CD4-positive, CD25-positive, alpha-beta regulatory T cell (primary cell): ENCODE results near the gene OR2T8. TPM values are rescaled to one million over a fixed set of nuclear protein-coding genes. Genes with fewer than 3 reads are reported as not detected.

Experiments
- ATAC-seq, 2 donors: fragments of 150-1000 bp; cut with Tn5 transposase; one replicate each; pipeline ENCODE4 v1.10.0; 2021; ENCODE audit warnings: low read depth in 2 of 2, moderate number of reproducible peaks in 2 of 2, moderate library complexity in 1 of 2
- DNase-seq, 3 donors: peaks; one replicate each; pipeline versions ENCODE4 v3.0.0 to v3.0.0-alpha.2; 2012 to 2022; ENCODE audit warnings: mixed read lengths in 1 of 3
- H3K27ac ChIP-seq: one replicate; pipeline ENCODE4 v1.7.0; 2013; ENCODE audit warnings: mild to moderate bottlenecking, low read length; ENCODE audit not compliant: insufficient read depth, poor library complexity, severe bottlenecking
- H3K27me3 ChIP-seq: one replicate; pipeline ENCODE4 v1.7.0; 2013; ENCODE audit warnings: low read length; ENCODE audit not compliant: control insufficient read depth, insufficient read depth
- H3K36me3 ChIP-seq: one replicate; pipeline ENCODE4 v1.7.0; 2013; ENCODE audit warnings: mild to moderate bottlenecking, low read length, moderate library complexity; ENCODE audit not compliant: control insufficient read depth, insufficient read depth
- H3K4me1 ChIP-seq: 2 replicates; pipeline ENCODE4 v1.7.0; 2013; ENCODE audit warnings: mild to moderate bottlenecking, low read length; ENCODE audit not compliant: insufficient read depth, control insufficient read depth, poor library complexity, severe bottlenecking
- H3K4me3 ChIP-seq: one replicate; pipeline ENCODE4 v1.7.0; 2013; ENCODE audit warnings: low read depth, mild to moderate bottlenecking, low read length, moderate library complexity
- H3K9me3 ChIP-seq, 2 experiments: 1 replicate in 1 of 2; 2 replicates in 1 of 2; pipeline ENCODE4 v1.7.0; 2013; ENCODE audit warnings: low read length in 2 of 2, mild to moderate bottlenecking in 1 of 2, moderate library complexity in 1 of 2; ENCODE audit not compliant: control insufficient read depth in 2 of 2
- H3K27ac Mint-ChIP-seq, 3 donors: one replicate each; pipeline ENCODE4 v1.8.0; 2020 to 2022; ENCODE audit warnings: mild to moderate bottlenecking in 3 of 3, mixed read lengths in 3 of 3, moderate library complexity in 2 of 3
- H3K27me3 Mint-ChIP-seq: one replicate; pipeline ENCODE4 v1.8.0; 2022; ENCODE audit warnings: mild to moderate bottlenecking, mixed read lengths
- H3K36me3 Mint-ChIP-seq: one replicate; pipeline ENCODE4 v1.8.0; 2020; ENCODE audit warnings: mixed read lengths
- H3K4me1 Mint-ChIP-seq, 4 donors: one replicate each; pipeline ENCODE4 v1.8.0; 2020 to 2022; ENCODE audit warnings: mixed read lengths in 4 of 4, mild to moderate bottlenecking in 1 of 4
- H3K4me3 Mint-ChIP-seq, 4 donors: one replicate each; pipeline ENCODE4 v1.8.0; 2020 to 2022; ENCODE audit warnings: mild to moderate bottlenecking in 4 of 4, mixed read lengths in 4 of 4, moderate library complexity in 3 of 4
- H3K9me3 Mint-ChIP-seq, 7 donors: one replicate each; pipeline ENCODE4 v1.8.0; 2020 to 2022; ENCODE audit warnings: mixed read lengths in 7 of 7, mild to moderate bottlenecking in 3 of 7, moderate library complexity in 2 of 7
- polyA plus RNA-seq, 4 donors: library from polyadenylated mRNA; unstranded; fragments of 300-500 nt; fragmentation: Illumina TruSeq; gene quantifications; one replicate each; pipeline ENCODE4 v1.2.3, GENCODE V29; 2021
- total RNA-seq: library from RNA; stranded (reverse); gene quantifications from one replicate; pipeline ENCODE4 v1.2.3, GENCODE V29; 2022

Gene OR2T8
- total and polyA plus RNA-seq, 5 donors from 2014 or later, result not detected

GRCh38 chr1:247905910-247906503 is 14.0 kb upstream of the OR2T8 start:
- Histone ChIP-seq H3K4me1 (no peaks in the 10 kb centered on the region), H3K9me3 (peaks cover 0 to 3% of the 10 kb centered on the region in 2 experiments), H3K36me3 (no peaks in the 10 kb centered on the region), H3K27me3 (no peaks in the 10 kb centered on the region), H3K27ac (no peak overlapping the region), H3K4me3 (peak overlapping the region; percentile 84)
- peak overlapping the region; percentile 78 to 92 (median 86) for H3K27ac Mint-ChIP-seq
- H3K27me3 Mint-ChIP-seq, result no peaks in the 10 kb centered on the region
- ATAC-seq, result no peak
- no peak for DNase-seq
- peaks cover 2 to 15% (median 5%) of the 10 kb centered on the region in 7 donors for H3K9me3 Mint-ChIP-seq
- peaks cover 4 to 26% (median 7%) of the 10 kb centered on the region in 4 donors for H3K4me1 Mint-ChIP-seq
- H3K4me3 Mint-ChIP-seq, result peak overlapping the region; percentile 45 to 89 (median 76)
- H3K36me3 Mint-ChIP-seq, result no peaks in the 10 kb centered on the region

- peak overlapping the region; percentile 84 for H3K4me3 ChIP-seq
- Mint-ChIP-seq H3K9me3 (peaks cover 2 to 15% (median 5%) of the 10 kb centered on the region in 7 donors), H3K4me1 (peaks cover 4 to 26% (median 7%) of the 10 kb centered on the region in 4 donors), H3K27ac (peak overlapping the region; percentile 78 to 92 (median 86)), H3K36me3 (no peaks in the 10 kb centered on the region), H3K4me3 (peak overlapping the region; percentile 45 to 89 (median 76)), H3K27me3 (no peaks in the 10 kb centered on the region)
- no peak overlapping the region for H3K27ac ChIP-seq
- H3K9me3 ChIP-seq, result peaks cover 0 to 3% of the 10 kb centered on the region in 2 experiments
- ATAC-seq, result peak in 1 of 2 donors; percentile 43
- no peaks in the 10 kb centered on the region for H3K27me3 ChIP-seq
- H3K36me3 ChIP-seq, result no peaks in the 10 kb centered on the region
- H3K4me1 ChIP-seq, result no peaks in the 10 kb centered on the region
- DNase-seq, result peak in 1 of 3 donors; percentile 35
Observed at GRCh38 chr1:247906504-247907047, 13.5 kb upstream of the OR2T8 start.

DNA sequence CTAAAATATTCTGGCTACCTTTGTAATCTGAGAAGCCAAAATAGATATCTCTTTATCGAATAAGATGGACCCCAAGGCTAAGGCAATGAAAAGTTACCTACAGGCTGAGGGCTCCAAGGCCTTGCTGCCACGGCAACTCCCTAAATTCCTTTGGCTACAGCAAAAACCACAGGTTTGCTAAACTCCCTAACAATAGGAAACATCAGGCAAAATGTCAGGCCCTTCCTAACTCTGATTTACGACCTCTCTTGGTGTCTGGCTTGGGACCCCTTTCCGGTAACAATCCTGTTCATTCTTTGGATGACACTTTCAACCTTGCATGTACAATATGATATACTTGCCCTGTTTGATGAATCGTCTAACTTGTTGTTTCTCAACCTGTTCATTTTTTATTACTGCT is 11.3 kb upstream of the OR2T8 start:
- Histone ChIP-seq H3K4me1 (no peaks in the 10 kb centered on the region), H3K27me3 (no peaks in the 10 kb centered on the region), H3K27ac (no peak overlapping the region), H3K4me3 (no peak overlapping the region), H3K36me3 (no peaks in the 10 kb centered on the region), H3K9me3 (peaks cover 0 to 3% of the 10 kb centered on the region in 2 experiments)
- Mint-ChIP-seq H3K27me3 (no peaks in the 10 kb centered on the region), H3K4me3 (no peak overlapping the region), H3K36me3 (no peaks in the 10 kb centered on the region), H3K9me3 (peaks cover 0 to 11% (median 2%) of the 10 kb centered on the region in 7 donors), H3K4me1 (peaks cover 4 to 26% (median 7%) of the 10 kb centered on the region in 4 donors), H3K27ac (no peak overlapping the region)
- no peak for ATAC-seq
- no peak for DNase-seq

- Mint-ChIP-seq H3K27ac (no peak overlapping the region), H3K27me3 (peaks cover 4% of the 10 kb centered on the region), H3K9me3 (peaks cover 0 to 2% (median 0%) of the 10 kb centered on the region in 7 donors), H3K4me1 (no peaks in the 10 kb centered on the region), H3K4me3 (no peak overlapping the region), H3K36me3 (no peaks in the 10 kb centered on the region)
- DNase-seq (no peak), ATAC-seq (no peak)
- no peak overlapping the region for H3K27ac ChIP-seq
- no peaks in the 10 kb centered on the region for H3K4me1 ChIP-seq
- H3K9me3 ChIP-seq, result no peaks in the 10 kb centered on the region
- no peaks in the 10 kb centered on the region for H3K36me3 ChIP-seq
- no peaks in the 10 kb centered on the region for H3K27me3 ChIP-seq
- no peak overlapping the region for H3K4me3 ChIP-seq
Observed at GRCh38 chr1:247913786-247914185, 6.3 kb upstream of the OR2T8 start.

DNA sequence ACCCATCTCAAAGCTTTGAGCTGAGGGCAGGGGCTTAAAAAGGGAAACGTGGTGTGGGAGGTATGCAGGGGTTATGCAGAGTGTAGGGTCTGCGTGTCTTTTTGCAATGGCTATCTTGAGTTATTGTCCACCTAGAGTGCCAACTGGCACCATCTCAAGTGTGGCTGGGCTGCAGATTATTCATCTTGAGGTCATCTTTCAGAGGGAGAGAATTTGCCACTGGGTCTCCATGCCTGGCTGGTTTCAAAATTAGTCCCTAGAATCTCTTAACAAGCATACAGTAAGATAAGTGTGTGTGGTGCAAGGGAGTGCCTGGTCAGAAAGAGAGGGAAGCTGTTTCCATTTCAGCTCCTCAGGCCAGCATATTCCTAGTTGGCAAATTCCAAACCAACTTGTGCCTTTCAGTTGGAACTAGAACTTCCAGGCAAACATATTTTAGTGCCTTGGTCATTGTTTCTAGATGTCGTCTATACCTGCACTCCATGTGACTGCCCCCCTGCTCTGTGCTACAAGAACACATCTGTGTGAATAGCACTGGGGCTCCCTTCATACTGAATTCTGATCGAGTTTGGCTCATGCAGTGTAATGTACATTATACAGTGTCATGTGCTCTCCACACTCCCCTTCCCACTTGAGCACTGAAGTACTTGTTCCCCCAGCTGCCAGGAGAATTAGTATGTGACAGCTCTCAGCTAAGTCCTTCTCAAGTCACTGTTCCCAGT is 5.0 kb upstream of the OR2T8 start:
- Mint-ChIP-seq H3K36me3 (no peaks in the 10 kb centered on the region), H3K27me3 (peaks cover 4% of the 10 kb centered on the region), H3K4me1 (no peaks in the 10 kb centered on the region), H3K4me3 (no peak overlapping the region), H3K27ac (no peak overlapping the region), H3K9me3 (peaks cover 0 to 2% (median 0%) of the 10 kb centered on the region in 7 donors)
- ATAC-seq, result no peak
- no peaks in the 10 kb centered on the region for H3K27me3 ChIP-seq
- no peaks in the 10 kb centered on the region for H3K9me3 ChIP-seq
- DNase-seq, result no peak
- no peak overlapping the region for H3K27ac ChIP-seq
- no peaks in the 10 kb centered on the region for H3K36me3 ChIP-seq
- H3K4me3 ChIP-seq, result no peak overlapping the region
- no peaks in the 10 kb centered on the region for H3K4me1 ChIP-seq

DNA sequence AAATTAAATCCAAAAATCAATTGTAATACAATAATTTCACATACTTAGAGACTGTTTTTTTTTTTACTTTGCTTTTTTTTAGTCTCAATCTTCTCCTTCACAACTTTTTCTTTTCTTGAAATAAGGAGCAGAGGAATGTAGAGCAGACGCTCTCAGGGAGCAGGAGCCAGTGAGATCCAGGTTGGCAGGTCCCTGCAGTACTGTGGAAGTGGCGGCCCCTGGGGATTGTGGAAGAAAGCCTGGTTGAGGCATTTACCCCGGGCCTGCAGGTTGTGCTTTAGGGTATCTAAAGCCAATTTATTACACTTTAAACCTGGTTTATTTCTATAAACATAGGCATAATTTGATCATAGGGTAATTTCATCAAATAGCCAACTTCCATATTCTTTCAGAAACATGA is 3.9 kb downstream of the OR2T8 start:
- Histone ChIP-seq H3K9me3 (no peaks in the 10 kb centered on the region), H3K4me3 (no peak overlapping the region), H3K27ac (no peak overlapping the region), H3K27me3 (no peaks in the 10 kb centered on the region), H3K36me3 (no peaks in the 10 kb centered on the region), H3K4me1 (no peaks in the 10 kb centered on the region)
- DNase-seq, result no peak
- Mint-ChIP-seq H3K27ac (no peak overlapping the region), H3K4me1 (no peaks in the 10 kb centered on the region), H3K4me3 (no peak overlapping the region), H3K9me3 (peaks cover 0 to 4% (median 0%) of the 10 kb centered on the region in 7 donors), H3K36me3 (no peaks in the 10 kb centered on the region), H3K27me3 (no peaks in the 10 kb centered on the region)
- ATAC-seq, result no peak

GRCh38 chr1:247924868-247925267 is 4.8 kb downstream of the OR2T8 start, which contains the start of gene OR2AJ1:
TSS of gene OR2AJ1 (plus strand) at chr1:247924889. CDS start at chr1:247933769, 8,880 bp downstream.
- Histone ChIP-seq H3K36me3 (no peaks in the 10 kb centered on the region), H3K4me3 (no peak within 1 kb of the TSS), H3K27me3 (no peaks in the 10 kb centered on the region), H3K9me3 (no peaks in the 10 kb centered on the region), H3K27ac (no peak within 1 kb of the TSS), H3K4me1 (no peaks in the 10 kb centered on the region)
- DNase-seq (no peak), ATAC-seq (no peak)
- Mint-ChIP-seq H3K27me3 (no peaks in the 10 kb centered on the region), H3K36me3 (no peaks in the 10 kb centered on the region), H3K27ac (no peak within 1 kb of the TSS), H3K4me1 (no peaks in the 10 kb centered on the region), H3K4me3 (no peak within 1 kb of the TSS), H3K9me3 (peaks cover 0 to 4% (median 0%) of the 10 kb centered on the region in 7 donors)
